Breast epithelium (tissue), 3 donors: ENCODE results near the gene IGSF6.

ENCODE experiments used
- POLR2A ChIP-seq: fragments of 450-650 bp; IDR thresholded peaks from one replicate; pipeline ENCODE4 v1.6.1; 2016; ENCODE audit warnings: antibody characterized with exemption, mild to moderate bottlenecking, moderate library complexity
- POLR2AphosphoS5 ChIP-seq, 3 donors: sonication (generic); formaldehyde crosslinking; IDR thresholded peaks; one replicate each; pipeline ENCODE4 v1.6.1; 2017; ENCODE audit warnings: antibody characterized with exemption in 3 of 3
- TF ChIP-seq, protein P1 (sequence below), 3 donors: fragments of 450-650 bp; IDR thresholded peaks; one replicate each; pipeline ENCODE4 v1.5.1; 2016 to 2017; ENCODE audit warnings: antibody characterized with exemption in 3 of 3, mild to moderate bottlenecking in 3 of 3, moderate library complexity in 3 of 3

GRCh38 chr16:21608639-21609328, 43.6 kb downstream of the IGSF6 start:
- TF ChIP-seq, protein P1, sequence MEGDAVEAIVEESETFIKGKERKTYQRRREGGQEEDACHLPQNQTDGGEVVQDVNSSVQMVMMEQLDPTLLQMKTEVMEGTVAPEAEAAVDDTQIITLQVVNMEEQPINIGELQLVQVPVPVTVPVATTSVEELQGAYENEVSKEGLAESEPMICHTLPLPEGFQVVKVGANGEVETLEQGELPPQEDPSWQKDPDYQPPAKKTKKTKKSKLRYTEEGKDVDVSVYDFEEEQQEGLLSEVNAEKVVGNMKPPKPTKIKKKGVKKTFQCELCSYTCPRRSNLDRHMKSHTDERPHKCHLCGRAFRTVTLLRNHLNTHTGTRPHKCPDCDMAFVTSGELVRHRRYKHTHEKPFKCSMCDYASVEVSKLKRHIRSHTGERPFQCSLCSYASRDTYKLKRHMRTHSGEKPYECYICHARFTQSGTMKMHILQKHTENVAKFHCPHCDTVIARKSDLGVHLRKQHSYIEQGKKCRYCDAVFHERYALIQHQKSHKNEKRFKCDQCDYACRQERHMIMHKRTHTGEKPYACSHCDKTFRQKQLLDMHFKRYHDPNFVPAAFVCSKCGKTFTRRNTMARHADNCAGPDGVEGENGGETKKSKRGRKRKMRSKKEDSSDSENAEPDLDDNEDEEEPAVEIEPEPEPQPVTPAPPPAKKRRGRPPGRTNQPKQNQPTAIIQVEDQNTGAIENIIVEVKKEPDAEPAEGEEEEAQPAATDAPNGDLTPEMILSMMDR (IDR thresholded peaks at IDR 0.05) = no peak
- TF ChIP-seq POLR2AphosphoS5 (IDR thresholded peaks at IDR 0.05) = no peak
- no peak for TF ChIP-seq POLR2A
